ENCODE data around the gene GPR135.

The GPR135 gene

GRCh38 chr14:59500732-59501131 lies 35.6 kb upstream of the GPR135 start:
- TF ChIP-seq ZFP3 (CRISPR knock-in tag; IDR thresholded peaks at IDR 0.05): no peak
- ATAC-seq: no peak

- no peak for ATAC-seq
- no peak for TF ChIP-seq TCF4 (CRISPR knock-in tag; IDR thresholded peaks at IDR 0.05; ENCODE audit: borderline replicate concordance)
These were observed 27.2 kb upstream of the GPR135 start for GRCh38 chr14:59492384-59492783.

GRCh38 chr14:59490756-59491155 lies 25.6 kb upstream of the GPR135 start:
- no peak for ATAC-seq
- no peak for TF ChIP-seq ARNTL (CRISPR knock-in tag; IDR thresholded peaks at IDR 0.05; ENCODE audit: borderline replicate concordance, low read depth)
- no peak for TF ChIP-seq CREB5 (CRISPR knock-in tag; IDR thresholded peaks at IDR 0.05; ENCODE audit: low read depth)
- no peak for TF ChIP-seq POU6F1 (CRISPR knock-in tag; IDR thresholded peaks at IDR 0.05; ENCODE audit: borderline replicate concordance, low read depth)
- TF ChIP-seq PATZ1 (CRISPR knock-in tag; IDR thresholded peaks at IDR 0.05; ENCODE audit: borderline replicate concordance): no peak
- no peak for TF ChIP-seq ZC3H10 (CRISPR knock-in tag; IDR thresholded peaks at IDR 0.05)
- TF ChIP-seq ISL1 (CRISPR knock-in tag; IDR thresholded peaks at IDR 0.05): no peak
- no peak for TF ChIP-seq BACH2 (CRISPR knock-in tag; IDR thresholded peaks at IDR 0.05; ENCODE audit: borderline replicate concordance)
- no peak for TF ChIP-seq CSRNP3 (CRISPR knock-in tag; IDR thresholded peaks at IDR 0.05)
- TF ChIP-seq TOX (CRISPR knock-in tag; IDR thresholded peaks at IDR 0.05; ENCODE audit: borderline replicate concordance): no peak
- no peak for TF ChIP-seq GLIS3 (CRISPR knock-in tag; IDR thresholded peaks at IDR 0.05)
- TF ChIP-seq RARB (CRISPR knock-in tag; IDR thresholded peaks at IDR 0.05): no peak
- TF ChIP-seq TCF4 (CRISPR knock-in tag; IDR thresholded peaks at IDR 0.05; ENCODE audit: borderline replicate concordance): no peak
- no peak for TF ChIP-seq ZNF565 (CRISPR knock-in tag; conservative IDR thresholded peaks at IDR 0.05; ENCODE audit: low read depth)
- TF ChIP-seq PPARA (CRISPR knock-in tag; IDR thresholded peaks at IDR 0.05; ENCODE audit: borderline replicate concordance): no peak
- no peak for TF ChIP-seq ZFP30 (CRISPR knock-in tag; IDR thresholded peaks at IDR 0.05)
- no peak for TF ChIP-seq SNAI2 (CRISPR knock-in tag; IDR thresholded peaks at IDR 0.05)

GRCh38 chr14:59484639-59485175 lies 19.5 kb upstream of the GPR135 start:
- ATAC-seq: peak; percentile 47
- TF ChIP-seq GLIS3 (CRISPR knock-in tag; IDR thresholded peaks at IDR 0.05) (no peak), SNAI2 (CRISPR knock-in tag; IDR thresholded peaks at IDR 0.05) (no peak), TCF4 (CRISPR knock-in tag; IDR thresholded peaks at IDR 0.05; ENCODE audit: borderline replicate concordance) (no peak), ZFP30 (CRISPR knock-in tag; IDR thresholded peaks at IDR 0.05) (no peak), ESRRG (CRISPR knock-in tag; IDR thresholded peaks at IDR 0.05) (no peak), ZNF565 (CRISPR knock-in tag; conservative IDR thresholded peaks at IDR 0.05; ENCODE audit: low read depth) (no peak), ISL1 (CRISPR knock-in tag; IDR thresholded peaks at IDR 0.05) (no peak), TOX (CRISPR knock-in tag; IDR thresholded peaks at IDR 0.05; ENCODE audit: borderline replicate concordance) (no peak), PPARA (CRISPR knock-in tag; IDR thresholded peaks at IDR 0.05; ENCODE audit: borderline replicate concordance) (no peak), ARNTL (CRISPR knock-in tag; IDR thresholded peaks at IDR 0.05; ENCODE audit: borderline replicate concordance, low read depth) (no peak), ZNF8 (CRISPR knock-in tag; IDR thresholded peaks at IDR 0.05) (no peak), PATZ1 (CRISPR knock-in tag; IDR thresholded peaks at IDR 0.05; ENCODE audit: borderline replicate concordance) (no peak), CSDC2 (CRISPR knock-in tag; IDR thresholded peaks at IDR 0.05) (no peak), CREB5 (CRISPR knock-in tag; IDR thresholded peaks at IDR 0.05; ENCODE audit: low read depth) (no peak), RARB (CRISPR knock-in tag; IDR thresholded peaks at IDR 0.05) (no peak), ZC3H10 (CRISPR knock-in tag; IDR thresholded peaks at IDR 0.05) (no peak), BACH2 (CRISPR knock-in tag; IDR thresholded peaks at IDR 0.05; ENCODE audit: borderline replicate concordance) (no peak), ZFP3 (CRISPR knock-in tag; IDR thresholded peaks at IDR 0.05) (no peak)

Measured in SK-N-SH treated with all-trans-retinoic acid at 6 μM for 48 hours (cell line).